Testis (tissue), 3 donors: Measurements from ENCODE around the gene TMC1. TPM values are rescaled to one million over a fixed set of nuclear protein-coding genes. Genes with fewer than 3 reads are reported as not detected.
"Not testable (repeated sequence)": the region's sequence is repeated elsewhere in the genome, so short reads cannot be mapped to it uniquely, and the experiment has no call there.

Source experiments
- DNase-seq: peaks from one replicate; pipeline ENCODE4 v3.0.0-alpha.2; 2019
- H3K27ac ChIP-seq, 2 donors: fragments of 200-600 bp; sonication (generic); one replicate each; pipeline ENCODE4 v1.5.1; 2019
- H3K27me3 ChIP-seq: fragments of 200-600 bp; sonication (generic); one replicate; pipeline ENCODE4 v1.5.1; 2019
- H3K36me3 ChIP-seq: fragments of 200-600 bp; sonication (generic); one replicate; pipeline ENCODE4 v1.5.1; 2017; ENCODE audit warnings: low read depth; ENCODE audit errors: missing control alignments
- H3K4me1 ChIP-seq: fragments of 200-600 bp; sonication (generic); one replicate; pipeline ENCODE4 v1.5.1; 2019
- H3K4me3 ChIP-seq, 2 donors: fragments of 200-600 bp; sonication (generic); one replicate each; pipeline ENCODE4 v1.5.1; 2017 to 2019
- H3K9me3 ChIP-seq: fragments of 200-600 bp; sonication (generic); one replicate; pipeline ENCODE4 v1.5.1; 2017
- CTCF ChIP-seq, 3 experiments: fragments of 450-650 bp in 2 of 3; fragments of 200-600 bp in 1 of 3; sonication (generic) in 1 of 3; IDR thresholded peaks; one replicate each; pipeline ENCODE4 v1.5.1; 2016 to 2019; ENCODE audit warnings: antibody characterized with exemption in 3 of 3, mild to moderate bottlenecking in 2 of 3, moderate library complexity in 1 of 3
- POLR2A ChIP-seq: fragments of 450-650 bp; IDR thresholded peaks from one replicate; pipeline ENCODE4 v1.6.1; 2017; ENCODE audit warnings: antibody characterized with exemption, mild to moderate bottlenecking, moderate library complexity
- WGBS, 2 donors: methylation state at CpG; one replicate each; pipeline ENCODE4 v1.1.5; 2018; 5-methylcytosine and 5-hydroxymethylcytosine counted together
- intact Hi-C: fragments of 100-400 bp; cut with DNase I; formaldehyde crosslinking; loops from one replicate; pipeline ENCODE4 v1.15.1; 2023; ENCODE audit warnings: low total_unique reads
- polyA plus RNA-seq: library from polyadenylated mRNA; stranded (reverse); fragments of 350-450 nt; fragmentation: Illumina TruSeq; extraction: RNeasy Lipid Tissue Mini Kit (QIAGEN cat#74804); gene quantifications from one replicate; pipeline ENCODE4 v1.2.3, GENCODE V29; 2014; ENCODE audit warnings: low read depth, low replicate concordance; ENCODE audit not compliant: insufficient read depth
- total RNA-seq, 2 donors: library from RNA; depleted of rRNA; stranded (reverse); fragments of >200 nt; gene quantifications; one replicate each; pipeline ENCODE4 v1.2.3, GENCODE V29; 2016

The TMC1 gene
- total and polyA plus RNA-seq, 3 donors from 2014 or later: 2.0 to 5.4 (median 3.0) TPM

- no peak for DNase-seq
- peak overlapping the region in 1 of 2 donors; percentile 24 for H3K27ac ChIP-seq
Measured at GRCh38 chr9:72477930-72478518, 43.4 kb upstream of the TMC1 start.

GRCh38 chr9:72478966-72479365 is 42.4 kb upstream of the TMC1 start:
- no peak for DNase-seq
- WGBS, 2 donors: 49 to 57% methylated on average over 1 of the region's 1 CpG
- intact Hi-C loops: no loop called here
- Histone ChIP-seq H3K9me3 (no peaks in the 10 kb centered on the region), H3K36me3 (no peaks in the 10 kb centered on the region), H3K27ac (no peak overlapping the region), H3K27me3 (no peaks in the 10 kb centered on the region), H3K4me3 (peak overlapping the region in 1 of 2 donors; percentile 22), H3K4me1 (no peaks in the 10 kb centered on the region)
- TF ChIP-seq POLR2A: no peak

More at GRCh38 chr9:72477930-72478518, 43.4 kb upstream of the TMC1 start:
- 47 to 56% methylated on average over 4 of the region's 4 CpGs for WGBS, 2 donors
- intact Hi-C loops: no loop called here
- Histone ChIP-seq H3K27me3 (no peaks in the 10 kb centered on the region), H3K36me3 (no peaks in the 10 kb centered on the region), H3K4me3 (no peak overlapping the region), H3K9me3 (no peaks in the 10 kb centered on the region), H3K4me1 (no peaks in the 10 kb centered on the region)
- TF ChIP-seq POLR2A (no peak), CTCF (IDR thresholded peaks at IDR 0.05) (no peak)

GRCh38 chr9:72480261-72480660 is 41.1 kb upstream of the TMC1 start:
- WGBS, 2 donors: 91 to 95% methylated on average over 13 to 25 of the region's 25 CpGs
- H3K27me3 ChIP-seq, H3K27ac ChIP-seq, DNase-seq, H3K9me3 ChIP-seq, H3K36me3 ChIP-seq, H3K4me1 ChIP-seq, intact Hi-C loops: not testable (repeated sequence)
- peak overlapping the region; percentile 26 to 53 for H3K4me3 ChIP-seq

GRCh38 chr9:72480921-72481320 is 40.5 kb upstream of the TMC1 start:
- H3K4me1 ChIP-seq: no peaks in the 10 kb centered on the region
- no peaks in the 10 kb centered on the region for H3K9me3 ChIP-seq
- H3K36me3 ChIP-seq: no peaks in the 10 kb centered on the region
- intact Hi-C loops: no loop called here
- no peak overlapping the region for H3K4me3 ChIP-seq
- no peak overlapping the region for H3K27ac ChIP-seq
- no peaks in the 10 kb centered on the region for H3K27me3 ChIP-seq
- DNase-seq: no peak
- TF ChIP-seq POLR2A: no peak
- TF ChIP-seq CTCF (IDR thresholded peaks at IDR 0.05): no peak
- WGBS, 2 donors: 77 to 86% methylated on average over 1 of the region's 1 CpG

- H3K4me1 ChIP-seq: no peaks in the 10 kb centered on the region
- H3K27ac ChIP-seq: no peak overlapping the region
- 74 to 80% methylated on average over 3 of the region's 3 CpGs for WGBS, 2 donors
- intact Hi-C loops: no loop called here
- H3K9me3 ChIP-seq: no peaks in the 10 kb centered on the region
- H3K4me3 ChIP-seq: no peak overlapping the region
- no peak for DNase-seq
- no peaks in the 10 kb centered on the region for H3K36me3 ChIP-seq
- H3K27me3 ChIP-seq: no peaks in the 10 kb centered on the region
- TF ChIP-seq CTCF (IDR thresholded peaks at IDR 0.05) (no peak), POLR2A (no peak)
Measured at GRCh38 chr9:72485821-72486593, 35.4 kb upstream of the TMC1 start.

GRCh38 chr9:72486594-72486955 is 34.8 kb upstream of the TMC1 start:
- Histone ChIP-seq H3K4me1 (no peaks in the 10 kb centered on the region), H3K36me3 (no peaks in the 10 kb centered on the region), H3K4me3 (no peak overlapping the region), H3K27me3 (no peaks in the 10 kb centered on the region), H3K27ac (no peak overlapping the region), H3K9me3 (no peaks in the 10 kb centered on the region)
- DNase-seq: no peak
- WGBS, 2 donors: 20 to 33% methylated on average over 1 of the region's 1 CpG
- intact Hi-C loops: no loop called here
- TF ChIP-seq POLR2A (no peak), CTCF (IDR thresholded peaks at IDR 0.05) (no peak)

GRCh38 chr9:72487665-72488064 is 33.7 kb upstream of the TMC1 start:
- H3K36me3 ChIP-seq, intact Hi-C loops, H3K4me1 ChIP-seq, DNase-seq, H3K27me3 ChIP-seq, H3K9me3 ChIP-seq, H3K27ac ChIP-seq, H3K4me3 ChIP-seq: not testable (repeated sequence)
- 78 to 81% methylated on average over 4 of the region's 4 CpGs for WGBS, 2 donors
